Stimulated activated CD4-positive, alpha-beta T cell treated with anti-CD3 and anti-CD28 coated beads, Interleukin-1b, Interleukin-23, amount 100 ng/mL, for 24 hours (primary cell): ENCODE data around the gene DHRS4.

ENCODE experiments used
- DNase-seq, 4 experiments: peaks; one replicate each; pipeline ENCODE4 v3.0.0-alpha.2; 2020; ENCODE audit warnings: low read depth in 4 of 4, low spot score in 1 of 4

Gene DHRS4

DNA sequence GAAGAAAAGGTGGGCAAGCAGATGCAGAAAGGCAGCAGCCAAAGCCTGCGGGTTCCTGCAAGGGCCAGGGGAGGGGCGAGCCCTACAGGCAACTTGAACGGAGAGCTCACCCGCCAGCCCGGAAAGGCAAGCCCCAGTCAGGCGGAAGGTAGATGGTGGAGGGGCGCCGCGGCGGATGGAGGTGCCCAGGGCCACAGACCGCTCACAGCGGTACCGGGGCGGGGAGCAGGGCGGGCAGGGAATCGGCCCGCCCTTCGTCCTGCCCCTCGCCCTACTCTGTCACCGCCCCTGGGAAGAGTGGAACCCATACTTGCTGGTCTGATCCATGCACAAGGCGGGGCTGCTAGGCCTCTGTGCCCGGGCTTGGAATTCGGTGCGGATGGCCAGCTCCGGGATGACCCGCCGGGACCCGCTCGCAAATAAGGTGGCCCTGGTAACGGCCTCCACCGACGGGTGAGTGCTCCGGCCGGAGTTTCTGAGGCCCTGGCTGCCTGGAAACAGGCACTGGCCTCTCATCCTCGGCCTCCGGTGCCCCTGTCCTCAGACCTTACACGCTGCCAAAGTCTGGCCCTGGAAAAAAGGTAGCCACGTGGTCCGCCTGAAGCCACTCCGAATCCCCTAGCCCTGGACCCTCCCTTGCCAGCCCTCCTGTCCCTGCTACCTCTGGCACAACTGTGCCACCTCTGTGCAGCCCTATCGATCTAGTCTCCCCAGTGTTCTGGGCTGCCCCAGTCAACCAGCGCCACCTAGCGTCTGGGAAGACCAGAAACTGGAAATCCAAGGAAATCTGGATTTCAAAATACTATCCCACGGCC lies at the start of gene DHRS4:
Gene DHRS4 (plus strand): TSS at position 307 of the 815 bp plus-strand sequence. CDS start 19 bp downstream, at position 326.
- peak; percentile 64 to 82 (median 66) for DNase-seq

DNA sequence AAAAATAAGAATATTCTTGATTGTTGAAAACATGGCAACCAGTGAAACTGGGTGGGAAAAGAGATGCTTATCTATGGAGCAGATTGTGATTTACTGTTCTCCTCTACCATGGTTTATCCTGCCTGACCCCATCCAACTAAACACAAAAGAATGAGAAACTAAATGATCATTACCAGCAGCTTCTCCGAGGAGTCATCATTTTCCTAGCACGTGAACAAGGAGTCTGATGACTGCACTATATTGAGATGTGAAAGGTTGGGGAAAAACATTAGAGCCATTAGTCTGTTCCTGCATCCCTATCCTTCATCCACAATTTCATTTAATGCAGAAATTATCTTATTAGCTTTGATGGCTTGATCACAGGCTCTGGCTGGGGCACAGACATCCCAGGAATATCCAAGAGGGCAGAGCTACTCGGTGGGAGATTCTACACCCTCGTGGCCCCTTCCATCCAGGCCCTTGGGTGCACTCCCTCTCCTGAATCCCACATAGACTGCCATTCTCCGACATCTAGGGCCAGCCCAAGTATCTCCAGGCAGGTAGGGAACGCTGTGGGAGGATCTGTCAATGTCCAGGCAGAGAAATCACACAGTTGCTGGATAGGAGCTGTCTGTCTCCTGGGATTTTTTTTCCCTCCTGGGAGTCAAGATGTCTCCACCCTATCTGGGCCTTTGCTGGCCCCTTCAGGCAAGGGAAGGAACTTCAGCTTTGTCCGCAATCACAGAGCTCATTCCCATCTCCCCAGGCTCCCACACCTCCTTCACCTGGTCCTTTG lies 43.3 kb upstream of the DHRS4 start:
- peak in 2 of 4 experiments; percentile 3 to 11 for DNase-seq

DNA sequence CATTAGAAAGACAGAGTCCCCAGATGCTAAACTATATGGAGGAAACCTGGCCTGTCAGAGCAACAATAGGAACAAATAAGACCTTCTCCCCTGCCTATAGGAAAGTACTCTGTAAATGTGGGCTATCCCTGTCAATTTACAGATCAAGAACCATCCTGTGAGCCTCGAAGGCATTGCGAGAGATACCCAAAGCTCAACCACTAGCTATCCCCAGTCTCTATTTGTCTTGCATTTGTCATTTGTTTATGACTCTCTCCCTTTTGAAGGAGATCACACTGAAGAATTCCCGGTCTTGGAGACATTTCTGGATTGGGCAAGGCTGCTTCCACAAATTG lies 42.7 kb upstream of the DHRS4 start:
- DNase-seq, result no peak

DNA sequence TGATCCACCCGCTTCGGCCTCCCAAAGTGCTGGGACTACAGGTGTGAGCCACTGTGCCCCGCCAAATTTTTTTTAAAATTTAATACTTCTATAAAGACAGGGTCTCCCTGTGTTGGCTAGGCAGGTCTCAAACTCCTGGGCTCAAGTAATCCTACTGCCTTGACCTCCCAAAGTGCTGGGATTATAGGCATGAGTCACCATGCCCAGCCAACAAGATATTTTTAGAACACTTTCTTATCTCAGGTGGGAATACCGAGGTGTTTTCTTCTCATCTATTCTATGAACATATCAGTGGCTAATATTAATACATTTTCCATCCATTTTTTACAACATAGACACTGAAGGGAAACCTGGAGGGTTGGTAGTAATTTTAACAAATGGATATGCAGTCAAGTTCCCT lies 38.0 kb upstream of the DHRS4 start:
- DNase-seq, result no peak

DNA sequence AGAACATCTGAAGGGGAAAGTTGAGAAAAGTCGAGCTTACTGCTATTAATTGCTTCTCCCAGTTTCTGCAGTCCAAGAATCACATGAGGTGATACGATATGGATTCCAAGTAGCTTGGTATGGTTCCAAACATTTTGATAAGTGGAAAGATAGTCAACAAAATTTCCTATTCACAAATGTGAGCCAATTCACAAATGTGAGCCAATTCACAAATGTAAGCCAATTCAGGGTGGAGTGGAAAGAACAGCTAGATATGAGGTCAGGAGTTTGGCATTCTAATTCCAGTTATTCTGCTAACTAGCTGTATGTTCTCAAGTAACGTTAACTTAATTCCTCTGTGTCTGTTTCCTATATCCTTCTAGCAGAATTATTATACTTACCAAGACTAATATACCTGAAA lies 37.6 kb upstream of the DHRS4 start:
- no peak for DNase-seq

DNA sequence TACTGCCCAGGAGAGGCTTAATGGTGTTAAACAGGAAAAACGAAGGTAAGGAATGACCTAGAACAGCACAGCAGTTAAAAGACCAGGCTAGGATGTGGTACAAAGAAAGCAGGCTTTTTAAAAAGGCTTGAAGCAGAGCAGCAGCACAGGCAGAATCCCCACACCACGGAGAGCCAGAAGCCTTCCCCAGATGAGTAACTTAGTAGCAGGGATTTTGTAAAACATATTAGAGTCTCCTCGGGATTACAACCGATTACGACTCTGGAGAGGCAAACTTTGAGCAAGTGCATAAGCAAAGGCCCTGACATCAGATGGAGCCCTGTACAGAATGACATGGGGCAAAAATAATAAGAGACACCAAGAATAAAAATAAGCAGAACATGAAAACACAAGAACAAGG lies 37.1 kb upstream of the DHRS4 start:
- DNase-seq, result no peak

DNA sequence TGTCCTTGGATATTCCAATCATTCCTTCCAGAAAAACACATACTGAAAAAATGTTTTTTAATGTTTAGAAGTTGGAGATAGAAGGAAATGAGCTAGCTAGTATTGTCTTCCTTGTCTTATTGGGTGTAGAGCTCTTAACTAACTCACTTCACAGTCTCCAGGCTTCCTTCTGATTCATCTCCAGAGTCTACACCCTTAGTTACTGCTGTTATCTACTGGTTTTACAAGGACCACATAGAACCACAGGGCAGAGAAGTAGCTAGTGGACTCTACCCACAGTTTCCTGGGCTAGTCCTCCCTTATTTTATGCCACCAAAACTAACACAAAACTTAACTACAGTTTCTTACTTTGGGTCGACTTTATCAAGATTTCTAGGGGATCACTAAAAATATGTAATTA lies 31.0 kb upstream of the DHRS4 start:
- DNase-seq, result no peak

DNA sequence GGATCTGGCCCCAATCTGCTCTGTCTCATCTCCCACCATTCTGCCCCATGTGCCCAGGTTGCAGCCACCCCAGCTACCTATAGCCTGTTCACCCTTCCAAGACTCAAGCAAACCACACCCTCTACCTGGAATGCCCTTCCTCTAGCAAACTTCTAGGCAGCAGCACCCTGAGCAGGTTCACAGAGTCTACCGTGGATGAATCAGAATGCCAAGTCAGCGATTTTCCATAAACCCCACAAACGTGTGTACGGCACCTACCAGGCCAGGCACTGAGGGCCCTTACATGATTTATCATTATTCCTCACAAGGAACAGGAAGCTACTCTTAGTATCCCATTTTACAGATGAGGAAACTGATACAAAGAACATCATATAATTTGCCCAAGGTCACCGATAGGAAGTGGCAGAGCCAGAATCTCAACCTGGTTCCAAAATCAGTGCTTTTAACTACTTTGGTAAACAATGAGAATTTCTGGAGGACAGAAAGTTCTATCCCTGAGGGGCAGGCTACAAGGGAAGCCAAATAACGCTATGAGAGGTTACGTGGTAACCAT lies 28.0 kb upstream of the DHRS4 start:
- no peak for DNase-seq

DNA sequence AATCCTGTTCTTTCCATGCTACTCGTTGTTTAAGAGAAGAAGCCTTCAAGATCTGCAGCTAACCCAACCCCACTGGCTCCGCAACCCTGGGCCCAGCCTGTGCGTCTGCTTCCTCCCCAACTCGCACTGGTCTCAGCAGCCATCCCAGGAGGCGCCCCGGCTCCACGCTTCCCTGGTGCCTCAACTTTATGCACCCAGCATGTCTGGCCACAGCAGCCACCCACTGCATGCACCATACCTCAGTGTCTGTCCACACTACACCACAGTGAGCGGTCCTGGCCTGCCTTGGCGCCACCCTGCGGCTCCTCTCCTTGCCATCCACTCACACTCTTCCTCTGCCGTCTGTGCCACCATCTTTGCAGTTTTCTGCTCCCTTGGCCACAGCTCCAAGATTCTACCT lies 27.0 kb upstream of the DHRS4 start:
- no peak for DNase-seq

DNA sequence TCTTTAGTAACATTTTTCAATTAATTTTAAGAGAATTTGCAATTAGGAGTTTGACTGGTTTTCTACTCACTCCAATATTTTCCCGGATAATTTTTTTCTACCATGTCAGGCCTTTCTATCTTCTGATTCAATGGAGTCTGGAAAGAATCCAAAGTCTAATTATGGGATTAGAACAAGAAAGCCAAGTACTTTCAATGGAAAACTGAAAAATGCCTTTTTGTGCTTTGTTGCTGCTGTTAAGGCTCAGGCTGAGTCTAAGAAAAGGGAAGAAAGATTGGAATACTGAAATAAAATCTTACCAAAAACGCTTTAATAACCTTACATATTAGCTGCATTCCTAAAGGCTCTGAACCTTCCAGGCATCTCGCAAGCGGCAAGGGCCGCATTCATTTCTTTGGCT lies 24.4 kb upstream of the DHRS4 start:
- no peak for DNase-seq

DNA sequence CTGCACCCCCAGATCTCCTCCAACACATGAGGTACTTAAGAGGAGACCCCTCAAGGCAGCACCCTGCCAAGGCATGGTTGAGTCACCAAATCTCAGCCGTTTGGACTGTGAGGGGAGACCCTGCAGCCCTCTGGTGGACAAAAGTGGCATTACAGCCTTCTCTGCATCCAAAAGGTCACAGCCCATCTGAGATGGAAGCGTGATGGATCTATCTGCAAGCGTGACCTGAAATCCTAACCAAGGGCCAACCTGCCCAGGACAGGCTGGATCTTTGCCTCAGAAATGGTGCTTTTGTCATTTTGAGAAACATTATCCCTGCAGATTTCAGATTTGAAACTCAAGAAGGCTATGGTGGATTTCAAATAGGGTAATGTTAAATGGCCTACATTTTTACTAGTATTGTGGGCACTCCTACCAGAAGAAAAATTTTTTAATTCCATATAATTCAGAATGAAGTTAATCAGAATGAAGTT lies 23.7 kb upstream of the DHRS4 start:
- DNase-seq, result peak; percentile 77 to 92 (median 81)

DNA sequence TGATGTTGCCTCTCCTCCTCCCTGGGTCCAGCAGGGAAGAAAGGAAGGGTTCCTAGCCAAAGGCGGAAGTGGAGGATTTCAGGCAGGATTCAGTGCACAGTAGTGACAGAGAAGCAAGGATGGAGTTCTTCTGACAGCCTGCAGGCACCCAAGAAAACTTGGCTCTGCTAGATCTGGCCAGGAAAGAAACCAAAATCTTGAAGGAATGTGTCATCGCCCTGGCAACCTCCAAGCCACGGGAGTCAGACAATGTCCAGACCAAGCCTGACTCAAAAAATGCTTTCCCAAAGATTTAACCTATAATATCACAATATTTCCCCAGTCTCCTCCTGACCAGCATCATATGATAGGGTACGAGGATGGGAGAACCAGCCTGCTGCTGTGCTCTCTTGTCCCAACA lies 22.8 kb upstream of the DHRS4 start:
- DNase-seq, result no peak

DNA sequence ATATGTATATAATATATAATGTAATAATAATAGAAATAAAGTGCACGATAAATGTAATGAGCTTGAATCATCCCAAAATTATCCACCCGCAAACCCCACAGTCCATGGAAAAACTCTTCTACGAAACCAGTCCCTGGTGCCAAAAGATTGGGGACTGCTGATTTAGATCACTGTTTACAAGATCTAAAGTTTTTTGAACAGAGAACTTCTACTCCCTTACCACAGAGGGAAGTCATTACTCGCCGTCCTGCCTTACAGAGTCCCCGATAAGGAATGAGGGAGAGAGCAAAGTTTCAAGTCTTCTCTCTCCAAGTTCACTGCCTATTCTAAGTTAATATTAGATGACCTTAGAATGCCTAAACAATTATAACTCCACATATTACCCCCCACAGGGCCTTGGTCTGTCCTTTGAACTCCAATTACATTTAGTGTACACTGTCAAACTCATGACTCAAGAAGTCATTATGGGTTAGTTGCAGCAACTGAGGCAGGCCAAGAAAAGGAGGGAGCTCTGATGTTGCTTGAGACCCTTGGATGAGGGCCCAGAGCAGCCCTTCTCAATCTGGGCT lies 21.8 kb upstream of the DHRS4 start:
- no peak for DNase-seq

DNA sequence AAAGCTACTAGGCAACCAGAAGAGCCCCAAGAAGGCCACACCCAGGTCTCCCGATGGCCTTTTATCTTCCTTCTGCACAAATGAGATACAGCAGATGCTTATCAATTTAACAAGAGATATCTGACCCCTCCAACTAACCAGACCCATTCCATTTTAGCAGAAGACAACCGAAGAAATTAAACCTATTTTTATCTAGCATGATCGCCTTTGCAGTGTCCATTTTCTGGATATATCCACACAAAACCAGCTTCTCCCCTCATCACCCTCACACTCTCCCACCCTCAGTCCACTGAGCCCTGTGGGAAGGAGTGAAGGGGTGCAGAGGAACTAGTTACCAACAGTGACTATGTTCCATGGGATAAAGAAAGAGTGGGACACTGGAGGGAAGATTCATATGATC lies 20.9 kb upstream of the DHRS4 start:
- no peak for DNase-seq

DNA sequence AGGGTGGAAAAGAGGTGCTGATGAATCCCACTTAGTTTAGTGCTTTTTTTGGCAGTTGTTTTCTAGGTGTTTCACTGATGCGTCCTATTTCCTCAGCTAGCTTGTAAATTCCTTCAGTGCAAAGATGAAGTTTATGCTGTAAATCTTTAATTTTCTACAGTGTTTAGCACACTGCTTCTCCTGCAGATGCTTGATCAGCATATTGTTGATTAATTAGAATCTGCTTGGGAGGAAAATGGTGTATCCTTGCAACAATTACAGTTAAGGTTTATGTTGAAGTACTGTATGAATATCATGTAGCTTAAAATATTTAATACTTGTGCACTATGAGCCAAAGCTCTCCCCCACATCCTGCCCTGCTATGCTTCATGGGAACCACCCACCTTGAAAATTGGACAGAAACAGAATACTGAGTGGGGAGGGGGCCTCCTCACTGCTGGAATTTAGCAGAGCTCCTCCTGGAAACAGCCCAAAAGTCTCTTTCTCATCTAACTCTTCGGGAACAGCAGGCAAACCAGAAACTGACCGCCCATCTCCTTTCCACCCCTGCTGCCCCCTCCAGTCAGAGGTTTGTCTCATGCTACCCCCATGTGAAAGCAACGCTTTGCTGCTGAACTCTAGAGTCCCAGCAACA lies 20.3 kb upstream of the DHRS4 start:
- no peak for DNase-seq

DNA sequence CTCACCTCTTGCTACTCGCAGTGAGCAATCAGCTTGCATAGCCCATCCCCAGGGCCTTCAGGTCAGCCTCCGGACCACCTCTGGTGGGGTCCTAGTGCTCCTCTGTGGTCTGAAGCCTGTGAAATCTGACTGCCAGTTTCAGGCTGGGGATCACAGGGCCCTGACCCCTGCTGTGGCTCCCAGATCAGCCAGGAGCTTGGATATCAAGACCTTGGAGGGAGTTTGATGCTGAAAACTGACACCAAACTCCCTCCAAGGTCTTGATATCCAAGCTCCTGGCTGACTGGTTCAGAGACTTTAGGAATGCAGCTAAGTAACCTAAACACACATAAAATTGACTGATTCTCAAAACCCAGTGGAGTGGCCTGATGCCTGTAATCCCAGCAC lies 19.8 kb upstream of the DHRS4 start:
- no peak for DNase-seq

DNA sequence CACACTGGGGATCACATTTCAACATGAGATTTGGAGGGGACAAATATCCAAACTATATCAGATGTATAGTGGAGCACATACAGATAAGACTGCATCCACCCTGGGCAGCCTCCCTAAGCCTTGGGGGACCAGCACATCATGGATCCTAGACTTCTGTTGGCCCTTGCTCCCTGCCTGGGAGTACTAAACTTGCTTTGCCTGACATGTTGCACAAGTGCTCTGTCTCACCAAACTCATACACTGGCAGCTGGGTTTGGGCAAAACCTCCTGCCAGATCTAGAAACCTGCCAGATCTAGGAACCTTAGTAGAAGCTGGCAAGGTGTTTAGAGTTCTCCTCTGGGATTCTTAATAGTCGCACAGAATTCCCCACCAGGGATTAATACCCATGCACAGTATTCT lies 18.4 kb upstream of the DHRS4 start:
- no peak for DNase-seq

DNA sequence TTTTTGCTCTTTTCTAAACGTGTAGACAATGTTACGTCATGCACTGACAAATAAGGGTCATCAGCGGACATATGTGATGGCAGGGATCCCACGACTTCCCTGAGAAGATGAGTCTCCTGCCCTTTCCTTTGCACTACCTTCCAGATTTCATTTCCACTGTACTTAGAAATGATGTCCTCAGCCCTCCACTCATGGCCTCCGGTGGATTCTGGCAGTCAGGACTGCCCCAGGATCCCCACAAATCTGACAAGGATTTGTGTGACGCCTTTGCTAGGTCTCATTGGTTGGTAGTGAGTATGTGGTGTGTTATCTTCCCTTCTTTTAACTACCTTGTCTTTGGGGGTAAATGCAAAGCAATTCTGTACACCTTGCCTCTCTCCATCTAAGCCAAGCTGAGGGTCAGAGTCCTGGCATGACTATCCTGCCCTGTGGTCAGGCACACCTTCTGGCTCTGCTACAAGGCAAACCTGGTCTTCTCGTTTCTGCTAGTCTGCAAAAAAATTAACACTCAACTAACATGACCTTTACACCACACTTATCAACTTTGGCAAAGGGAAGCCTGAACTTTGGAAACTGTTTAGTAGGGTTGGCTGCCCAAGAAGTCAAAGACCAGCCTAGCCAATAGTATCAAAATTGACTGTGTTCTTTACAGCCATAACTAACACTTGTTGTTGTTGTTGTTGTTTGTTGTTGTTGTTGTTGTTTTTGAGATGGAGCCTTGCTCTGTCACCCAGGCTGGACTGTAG lies 17.3 kb upstream of the DHRS4 start:
- DNase-seq, result no peak

DNA sequence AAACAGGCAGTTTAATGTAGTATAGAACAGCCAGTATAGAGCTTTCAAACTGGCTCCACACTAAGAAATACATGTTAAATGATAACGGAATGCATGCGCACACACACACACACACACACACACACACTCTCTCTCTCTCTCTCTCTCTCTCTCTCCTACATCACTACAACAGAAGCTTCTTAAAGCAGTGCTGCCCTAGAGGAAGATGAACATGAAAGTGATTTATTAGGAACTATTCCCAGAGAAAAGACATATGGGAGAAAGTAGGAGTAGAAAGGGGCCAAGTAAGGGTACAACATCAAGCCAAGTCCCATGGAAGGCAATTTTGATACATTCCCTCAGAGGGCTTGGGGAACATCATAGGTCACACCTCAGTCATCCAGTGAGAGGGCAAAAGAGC lies 16.4 kb upstream of the DHRS4 start:
- DNase-seq, result no peak

DNA sequence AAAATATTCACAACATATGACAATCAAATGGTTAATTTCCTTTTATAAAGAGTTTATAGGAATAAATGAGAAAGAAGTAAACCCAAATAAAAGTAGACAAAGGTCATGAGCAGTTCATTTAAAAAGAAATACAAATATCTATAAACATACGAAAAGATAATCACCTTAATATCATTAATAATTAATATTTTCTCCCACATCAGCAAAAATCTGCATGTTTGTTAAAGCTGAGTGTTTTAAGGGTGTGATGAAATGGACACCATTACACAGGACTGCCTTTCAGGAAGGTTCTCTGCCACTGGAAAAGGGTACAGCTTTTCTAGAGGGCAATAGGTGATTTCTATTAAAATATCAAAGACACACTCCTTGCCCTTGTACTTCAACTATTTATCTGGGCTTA lies 14.7 kb upstream of the DHRS4 start:
- no peak for DNase-seq
